Measurements from ENCODE around the gene GNAQ. TPM values are rescaled to one million over a fixed set of nuclear protein-coding genes. Genes with fewer than 3 reads are reported as not detected.
"Not testable (repeated sequence)": the region's sequence is repeated elsewhere in the genome, so short reads cannot be mapped to it uniquely, and the experiment has no call there.

GNAQ gene
- total RNA-seq, 2 donors from 2014 or later, result 57.1 to 68.1 TPM

- H3K9me3 ChIP-seq (ENCODE audit: control insufficient read depth, low read length, poor library complexity, severe bottlenecking); ATAC-seq; H3K27ac Mint-ChIP-seq; H3K4me1 Mint-ChIP-seq; H3K27me3 Mint-ChIP-seq; H3K36me3 Mint-ChIP-seq (ENCODE audit: low read depth); H3K4me3 Mint-ChIP-seq; DNase-seq: not testable (repeated sequence)
These were observed 341.5 kb downstream of the GNAQ start for GRCh38 chr9:77690119-77690518.

GRCh38 chr9:77687737-77688136 is 343.9 kb downstream of the GNAQ start:
- not testable (repeated sequence) for H3K9me3 ChIP-seq (ENCODE audit: control insufficient read depth, low read length, poor library complexity, severe bottlenecking); DNase-seq; H3K4me3 Mint-ChIP-seq; H3K27me3 Mint-ChIP-seq; ATAC-seq; H3K27ac Mint-ChIP-seq; H3K4me1 Mint-ChIP-seq; H3K36me3 Mint-ChIP-seq (ENCODE audit: low read depth)

DNA sequence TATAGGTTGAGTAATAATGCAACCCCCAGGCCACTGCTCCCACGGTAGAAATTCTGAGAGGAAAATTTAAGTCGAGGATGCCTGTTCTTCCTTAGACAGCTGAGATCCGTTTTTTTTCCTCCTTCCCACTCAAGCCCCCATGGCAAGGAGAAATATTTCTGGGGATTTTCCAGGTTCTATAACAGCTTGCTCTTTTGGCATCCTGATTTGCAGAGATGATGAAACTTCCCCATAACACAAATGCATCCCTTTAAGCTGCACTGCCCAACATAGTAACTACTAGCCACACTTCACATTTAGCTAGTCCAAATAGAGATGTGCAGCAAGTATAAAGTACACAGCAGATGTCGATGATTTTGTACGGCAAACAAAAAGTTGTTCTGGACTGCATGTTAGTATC is 351.0 kb downstream of the GNAQ start:
- no peak for ATAC-seq
- H3K27me3 Mint-ChIP-seq, result no peaks in the 10 kb centered on the region
- no peak overlapping the region for H3K27ac Mint-ChIP-seq

DNA sequence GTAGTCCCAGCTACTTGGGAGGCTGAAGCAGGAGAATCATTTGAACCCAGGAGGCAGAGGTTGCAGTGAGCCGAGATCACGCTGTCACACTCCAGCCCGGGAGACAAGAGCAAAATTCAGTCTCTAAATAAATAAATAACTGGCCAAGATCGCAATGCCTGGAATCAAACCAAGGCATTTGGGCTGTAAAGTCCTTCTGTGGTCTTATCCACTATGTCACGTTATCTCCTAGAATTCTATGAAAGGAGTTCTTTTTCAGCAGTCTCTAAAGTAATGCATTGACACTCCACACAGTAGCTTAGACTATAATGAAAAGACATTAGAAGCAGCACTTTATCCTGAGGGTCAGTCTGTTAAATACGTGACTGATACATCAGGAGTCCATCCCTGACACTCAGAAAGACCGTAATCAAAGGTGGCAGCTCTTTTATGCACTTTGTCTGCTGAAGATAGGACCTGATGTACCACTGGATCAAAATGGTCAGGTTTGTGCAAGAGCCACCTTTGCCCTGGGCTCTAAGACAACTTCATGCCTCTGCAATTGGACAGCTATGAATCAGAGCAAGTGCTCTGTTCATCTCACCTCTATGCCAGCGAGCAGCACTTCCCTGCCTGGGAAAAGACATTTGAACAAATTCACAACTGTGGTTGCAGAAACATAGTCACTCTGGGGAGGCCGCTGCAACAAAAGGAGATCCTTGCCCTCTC is 351.8 kb downstream of the GNAQ start:
- ATAC-seq (no peak), DNase-seq (no peak)
- H3K27me3 Mint-ChIP-seq, result no peaks in the 10 kb centered on the region
- no peak overlapping the region for H3K4me3 Mint-ChIP-seq
- H3K27ac Mint-ChIP-seq, result no peak overlapping the region
- no peaks in the 10 kb centered on the region for H3K36me3 Mint-ChIP-seq (ENCODE audit: low read depth)
- no peaks in the 10 kb centered on the region for H3K9me3 ChIP-seq (ENCODE audit: control insufficient read depth, low read length, poor library complexity, severe bottlenecking)
- H3K4me1 Mint-ChIP-seq, result no peaks in the 10 kb centered on the region

More for the DNA sequence above, 351.0 kb downstream of the GNAQ start:
- DNase-seq, result no peak
- Mint-ChIP-seq H3K4me3 (no peak overlapping the region), H3K4me1 (no peaks in the 10 kb centered on the region), H3K36me3 (ENCODE audit: low read depth) (no peaks in the 10 kb centered on the region)
- H3K9me3 ChIP-seq (ENCODE audit: control insufficient read depth, low read length, poor library complexity, severe bottlenecking), result no peaks in the 10 kb centered on the region

GRCh38 chr9:77679088-77679487 is 352.5 kb downstream of the GNAQ start:
- no peaks in the 10 kb centered on the region for H3K27me3 Mint-ChIP-seq
- DNase-seq, result no peak
- no peak for ATAC-seq
- H3K4me1 Mint-ChIP-seq, result no peaks in the 10 kb centered on the region
- H3K36me3 Mint-ChIP-seq (ENCODE audit: low read depth), result no peaks in the 10 kb centered on the region
- no peak overlapping the region for H3K4me3 Mint-ChIP-seq
- no peak overlapping the region for H3K27ac Mint-ChIP-seq
- no peaks in the 10 kb centered on the region for H3K9me3 ChIP-seq (ENCODE audit: control insufficient read depth, low read length, poor library complexity, severe bottlenecking)

DNA sequence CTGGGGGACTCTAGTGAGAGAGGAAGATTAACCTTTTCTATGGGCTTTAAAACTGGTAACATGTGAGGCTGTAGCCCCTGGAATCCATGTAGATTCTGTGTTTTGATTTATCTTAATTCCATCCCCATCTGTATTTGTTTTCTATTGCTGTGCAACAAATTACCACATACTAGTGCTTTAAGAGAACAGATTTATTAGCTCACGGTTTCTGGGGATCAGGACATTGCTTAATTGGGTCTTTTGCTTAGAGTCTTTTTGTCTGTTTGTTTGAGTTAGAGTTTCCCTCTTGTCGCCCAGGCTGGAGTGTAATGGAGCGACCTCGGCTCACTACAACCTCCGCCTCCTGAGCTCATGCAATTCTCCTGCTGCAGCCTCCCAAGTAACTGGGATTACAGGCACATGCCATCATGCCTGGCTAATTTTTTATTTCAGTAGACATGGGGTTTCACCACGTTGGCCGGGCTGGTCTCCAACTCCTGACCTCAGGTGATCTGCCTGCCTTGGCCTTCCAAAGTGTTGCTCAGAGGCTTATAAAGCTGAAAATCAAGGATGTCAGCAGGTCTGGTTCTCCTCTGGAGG is 353.6 kb downstream of the GNAQ start:
- Mint-ChIP-seq H3K27me3 (no peaks in the 10 kb centered on the region), H3K27ac (no peak overlapping the region)

GRCh38 chr9:77677397-77677796 is 354.2 kb downstream of the GNAQ start:
- no peak overlapping the region for H3K27ac Mint-ChIP-seq

More for the DNA sequence above, 353.6 kb downstream of the GNAQ start:
- Mint-ChIP-seq H3K4me1 (no peaks in the 10 kb centered on the region), H3K4me3 (no peak overlapping the region), H3K36me3 (ENCODE audit: low read depth) (no peaks in the 10 kb centered on the region)
- no peaks in the 10 kb centered on the region for H3K9me3 ChIP-seq (ENCODE audit: control insufficient read depth, low read length, poor library complexity, severe bottlenecking)
- no peak for ATAC-seq
- no peak for DNase-seq

GRCh38 chr9:77673941-77674791 is 357.4 kb downstream of the GNAQ start:
- H3K36me3 Mint-ChIP-seq (ENCODE audit: low read depth), result peaks cover 3% of the 10 kb centered on the region
- no peaks in the 10 kb centered on the region for H3K9me3 ChIP-seq (ENCODE audit: control insufficient read depth, low read length, poor library complexity, severe bottlenecking)
- H3K4me3 Mint-ChIP-seq, result no peak overlapping the region
- ATAC-seq (no peak), DNase-seq (no peak)
- no peak overlapping the region for H3K27ac Mint-ChIP-seq
- peaks cover 7% of the 10 kb centered on the region for H3K27me3 Mint-ChIP-seq
- H3K4me1 Mint-ChIP-seq, result no peaks in the 10 kb centered on the region

More at GRCh38 chr9:77677397-77677796, 354.2 kb downstream of the GNAQ start:
- Mint-ChIP-seq H3K27me3 (no peaks in the 10 kb centered on the region), H3K4me1 (no peaks in the 10 kb centered on the region), H3K4me3 (no peak overlapping the region), H3K36me3 (ENCODE audit: low read depth) (no peaks in the 10 kb centered on the region)
- DNase-seq (no peak), ATAC-seq (no peak)
- H3K9me3 ChIP-seq (ENCODE audit: control insufficient read depth, low read length, poor library complexity, severe bottlenecking), result no peaks in the 10 kb centered on the region

DNA sequence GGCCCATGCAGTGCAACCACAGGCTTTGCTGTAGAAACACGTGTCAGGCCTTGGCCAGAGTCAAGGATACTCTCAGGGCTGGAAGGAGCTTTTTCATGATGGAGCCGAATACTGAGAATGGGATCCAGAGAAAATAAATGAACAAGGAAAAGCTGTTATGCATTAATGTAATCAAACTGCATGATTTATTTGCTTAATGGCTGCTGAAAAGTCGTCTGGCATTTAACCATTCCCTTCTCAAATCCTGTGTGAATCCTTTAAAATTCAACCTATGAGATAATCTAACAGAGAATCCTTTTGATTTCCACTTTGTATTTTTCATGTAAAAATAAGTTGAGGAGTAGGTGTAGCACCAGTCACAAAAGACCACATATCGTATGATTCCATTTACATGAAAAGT is 359.4 kb downstream of the GNAQ start:
- H3K4me3 Mint-ChIP-seq, result no peak overlapping the region
- H3K4me1 Mint-ChIP-seq, result no peaks in the 10 kb centered on the region
- H3K36me3 Mint-ChIP-seq (ENCODE audit: low read depth), result peaks cover 7% of the 10 kb centered on the region
- ATAC-seq, result no peak
- H3K27ac Mint-ChIP-seq, result no peak overlapping the region
- DNase-seq, result no peak
- H3K9me3 ChIP-seq (ENCODE audit: control insufficient read depth, low read length, poor library complexity, severe bottlenecking), result no peaks in the 10 kb centered on the region
- H3K27me3 Mint-ChIP-seq, result peaks cover 13% of the 10 kb centered on the region

DNA sequence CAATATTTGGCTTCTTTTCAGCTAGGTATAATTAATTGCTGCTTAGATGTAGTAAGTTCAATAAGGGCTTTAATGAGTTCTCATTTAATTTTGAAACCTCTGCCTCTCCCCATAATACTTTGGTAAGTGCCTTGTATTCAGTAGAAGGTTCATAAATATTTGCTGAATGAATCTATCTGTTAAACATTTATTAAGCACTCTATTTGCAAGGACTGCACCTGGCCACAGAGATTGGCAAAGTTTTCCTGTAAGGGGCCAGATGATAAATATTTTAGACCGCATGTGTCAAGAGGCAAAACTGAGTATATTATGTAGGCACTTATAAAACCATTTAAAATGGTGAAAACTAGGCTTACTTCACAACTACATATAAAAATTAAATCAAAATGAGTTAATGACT is 364.5 kb downstream of the GNAQ start:
- DNase-seq, result no peak
- Mint-ChIP-seq H3K36me3 (ENCODE audit: low read depth) (peaks cover 7% of the 10 kb centered on the region), H3K27me3 (peaks cover 25% of the 10 kb centered on the region), H3K4me1 (no peaks in the 10 kb centered on the region), H3K4me3 (no peak overlapping the region), H3K27ac (no peak overlapping the region)
- H3K9me3 ChIP-seq (ENCODE audit: control insufficient read depth, low read length, poor library complexity, severe bottlenecking), result no peaks in the 10 kb centered on the region
- ATAC-seq, result no peak

Other genes starting within 250 kb of the GNAQ start
- 10 to 100 TPM; 16.4 to 18.9 TPM for gene CEP78, start 204.3 kb upstream of the GNAQ start, total RNA-seq

All from T-helper 17 cell (primary cell).